Measurements from ENCODE around the gene BSND.

GRCh38 chr1:55012661-55013060 lies 13.9 kb downstream of the BSND start:
- no peak for TF ChIP-seq CTCF (IDR thresholded peaks at IDR 0.05; ENCODE audit: poor library complexity)
- TF ChIP-seq EZH2 (IDR thresholded peaks at IDR 0.05; ENCODE audit: borderline replicate concordance): no peak
